Spleen (tissue), 7 donors: ENCODE measurements around the gene MEIG1.

Experiments
- POLR2A ChIP-seq, 3 donors: fragments of 450-650 bp; IDR thresholded peaks; one replicate each; pipeline ENCODE4 v1.5.1; 2017; ENCODE audit warnings: antibody characterized with exemption in 3 of 3, mild to moderate bottlenecking in 1 of 3
- TF ChIP-seq, protein P1 (sequence below), 11 experiments: fragments of 200-600 bp in 7 of 11; fragments of 450-650 bp in 4 of 11; sonication (generic) in 4 of 11; IDR thresholded peaks in 8 of 11; conservative IDR thresholded peaks in 3 of 11; 1 replicate in 7 of 11; 2 replicates in 4 of 11; pipeline versions ENCODE4 v1.4.0 to v1.8.0; 2016 to 2021; ENCODE audit warnings: antibody characterized with exemption in 11 of 11, inconsistent platforms in 4 of 11, mild to moderate bottlenecking in 1 of 11
- donor health status: DM: no; HTN: no; CAD: no; lungs with moderate emphysema.
- donor health status: DM: no; HTN: no; CAD: no.
- donor health status: DM: no; HTN: no; CAD: no.

DNA sequence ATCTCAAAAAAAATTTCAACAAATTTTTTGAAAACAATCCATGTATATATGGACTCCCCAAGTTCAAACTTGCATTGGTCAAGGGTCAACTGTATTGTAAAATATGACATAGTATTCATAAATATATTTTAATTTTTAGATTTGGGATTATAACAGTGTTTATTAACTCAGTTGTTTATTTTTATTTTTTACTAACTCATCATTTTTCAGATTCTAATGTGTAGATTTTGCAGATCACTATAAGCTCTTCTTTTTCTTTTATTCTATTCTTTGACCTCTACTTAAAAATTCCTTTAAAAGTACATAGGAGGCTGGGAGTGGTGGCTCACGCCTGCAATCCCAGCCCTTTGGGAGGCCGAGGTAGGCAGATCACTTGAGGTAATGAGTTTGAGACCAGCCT lies 8.7 kb downstream of the MEIG1 start:
- TF ChIP-seq, protein P1, sequence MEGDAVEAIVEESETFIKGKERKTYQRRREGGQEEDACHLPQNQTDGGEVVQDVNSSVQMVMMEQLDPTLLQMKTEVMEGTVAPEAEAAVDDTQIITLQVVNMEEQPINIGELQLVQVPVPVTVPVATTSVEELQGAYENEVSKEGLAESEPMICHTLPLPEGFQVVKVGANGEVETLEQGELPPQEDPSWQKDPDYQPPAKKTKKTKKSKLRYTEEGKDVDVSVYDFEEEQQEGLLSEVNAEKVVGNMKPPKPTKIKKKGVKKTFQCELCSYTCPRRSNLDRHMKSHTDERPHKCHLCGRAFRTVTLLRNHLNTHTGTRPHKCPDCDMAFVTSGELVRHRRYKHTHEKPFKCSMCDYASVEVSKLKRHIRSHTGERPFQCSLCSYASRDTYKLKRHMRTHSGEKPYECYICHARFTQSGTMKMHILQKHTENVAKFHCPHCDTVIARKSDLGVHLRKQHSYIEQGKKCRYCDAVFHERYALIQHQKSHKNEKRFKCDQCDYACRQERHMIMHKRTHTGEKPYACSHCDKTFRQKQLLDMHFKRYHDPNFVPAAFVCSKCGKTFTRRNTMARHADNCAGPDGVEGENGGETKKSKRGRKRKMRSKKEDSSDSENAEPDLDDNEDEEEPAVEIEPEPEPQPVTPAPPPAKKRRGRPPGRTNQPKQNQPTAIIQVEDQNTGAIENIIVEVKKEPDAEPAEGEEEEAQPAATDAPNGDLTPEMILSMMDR (IDR thresholded peaks at IDR 0.05 in 8 of 11, conservative IDR thresholded peaks at IDR 0.05 in 3 of 11): no peak
- no peak for TF ChIP-seq POLR2A (IDR thresholded peaks at IDR 0.05)
